ENCODE data around the gene BCL6B.

BCL6B gene

GRCh38 chr17:7007143-7007542 is 15.7 kb upstream of the BCL6B start:
- no peak for DNase-seq (ENCODE audit: low read depth in 2 of 2)

GRCh38 chr17:7010523-7010922 is 12.3 kb upstream of the BCL6B start:
- DNase-seq (ENCODE audit: low read depth in 2 of 2): no peak

- DNase-seq (ENCODE audit: low read depth in 2 of 2): no peak
Measured at GRCh38 chr17:7011415-7011814, 11.4 kb upstream of the BCL6B start.

GRCh38 chr17:7011942-7012254 is 11.0 kb upstream of the BCL6B start:
- no peak for DNase-seq (ENCODE audit: low read depth in 2 of 2)

- peak; percentile 96 for DNase-seq (ENCODE audit: low read depth in 2 of 2)
Measured at GRCh38 chr17:7014261-7014994, 8.4 kb upstream of the BCL6B start.

- DNase-seq (ENCODE audit: low read depth in 2 of 2): peak in 1 of 2 donors; percentile 56
Measured at GRCh38 chr17:7014995-7015958, 7.6 kb upstream of the BCL6B start.

- no peak for DNase-seq (ENCODE audit: low read depth in 2 of 2)
Measured at GRCh38 chr17:7016418-7016817, 6.4 kb upstream of the BCL6B start.

GRCh38 chr17:7016886-7017826 is 5.7 kb upstream of the BCL6B start:
- no peak for DNase-seq (ENCODE audit: low read depth in 2 of 2)

- no peak for DNase-seq (ENCODE audit: low read depth in 2 of 2)
Measured at GRCh38 chr17:7017827-7018200, 5.0 kb upstream of the BCL6B start.

GRCh38 chr17:7018331-7018964 is 4.4 kb upstream of the BCL6B start:
- DNase-seq (ENCODE audit: low read depth in 2 of 2): no peak

- DNase-seq (ENCODE audit: low read depth in 2 of 2): no peak
Measured at GRCh38 chr17:7019367-7019766, 3.5 kb upstream of the BCL6B start.

- DNase-seq (ENCODE audit: low read depth in 2 of 2): no peak
Measured at GRCh38 chr17:7019839-7020519, 2.9 kb upstream of the BCL6B start.

- DNase-seq (ENCODE audit: low read depth in 2 of 2): no peak
Measured at GRCh38 chr17:7020894-7021664, 1.8 kb upstream of the BCL6B start.

- DNase-seq (ENCODE audit: low read depth in 2 of 2): peak; percentile 62 to 76
Measured at GRCh38 chr17:7021993-7022778, 664 bp upstream of the BCL6B start.

GRCh38 chr17:7023576-7024401 is 939 bp downstream of the BCL6B start:
- peak; percentile 92 for DNase-seq (ENCODE audit: low read depth in 2 of 2)

- no peak for DNase-seq (ENCODE audit: low read depth in 2 of 2)
Measured at GRCh38 chr17:7024402-7024785, 1.5 kb downstream of the BCL6B start.

- DNase-seq (ENCODE audit: low read depth in 2 of 2): no peak
Measured at GRCh38 chr17:7025245-7025644, 2.4 kb downstream of the BCL6B start.

- no peak for DNase-seq (ENCODE audit: low read depth in 2 of 2)
Measured at GRCh38 chr17:7026471-7027115, 3.7 kb downstream of the BCL6B start.

Measured in stimulated activated CD4-positive, alpha-beta T cell treated with anti-CD3 and anti-CD28 coated beads, Interleukin-15, amount 100 ng/mL, for 48 hours (primary cell).